GM12874 (cell line): Measurements from ENCODE around the gene PEMT.

ENCODE experiments used
- CTCF ChIP-seq: IDR thresholded peaks from 2 replicates; pipeline ENCODE4 v1.5.1; 2011; ENCODE audit warnings: low read depth, mild to moderate bottlenecking, control low read depth, low read length, moderate library complexity; ENCODE audit not compliant: insufficient read depth

PEMT gene

GRCh38 chr17:17469996-17470395 lies 121.5 kb downstream of the PEMT start:
- TF ChIP-seq CTCF = no peak

DNA sequence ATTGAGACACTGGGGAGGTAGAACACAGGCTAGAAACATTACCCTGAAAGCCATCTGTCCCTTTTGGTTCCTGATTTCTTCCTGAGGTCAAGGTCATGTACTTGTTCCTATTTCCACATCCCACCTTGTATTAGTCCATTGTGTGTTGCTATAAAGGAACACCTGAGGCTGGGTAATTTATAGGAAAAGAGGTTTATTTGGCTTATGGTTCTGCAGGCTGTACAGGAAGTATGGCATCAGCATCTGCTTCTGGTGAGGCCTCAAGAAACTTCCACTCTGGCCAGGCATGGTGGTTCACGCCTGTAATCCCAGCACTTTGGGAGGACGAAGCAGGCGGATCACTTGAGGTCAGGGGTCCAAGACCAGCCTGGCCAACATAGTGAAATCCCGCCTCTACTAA lies 122.2 kb downstream of the PEMT start:
- no peak for TF ChIP-seq CTCF

GRCh38 chr17:17468217-17469010 lies 123.1 kb downstream of the PEMT start:
- no peak for TF ChIP-seq CTCF

GRCh38 chr17:17467720-17468119 lies 123.8 kb downstream of the PEMT start:
- no peak for TF ChIP-seq CTCF

DNA sequence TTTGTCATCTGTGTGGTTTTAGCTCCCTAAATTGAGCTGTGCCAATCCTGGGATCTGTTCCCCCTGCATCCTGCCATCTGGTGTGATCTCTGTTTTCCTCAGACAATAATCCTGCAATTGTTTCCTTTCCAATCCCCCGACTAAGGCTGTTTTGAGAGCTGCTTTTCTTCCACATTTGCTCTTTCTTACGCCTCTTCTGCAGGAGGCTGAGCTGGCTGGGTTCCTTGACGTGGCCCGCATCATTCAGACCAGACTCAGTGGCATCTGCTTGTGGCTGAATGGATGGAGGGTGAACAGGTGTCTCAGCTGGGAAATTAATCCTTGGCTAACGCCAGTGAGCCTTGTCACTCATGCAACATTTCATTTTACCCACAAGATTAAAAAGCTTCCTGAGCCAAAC lies 124.5 kb downstream of the PEMT start:
- TF ChIP-seq CTCF = no peak

DNA sequence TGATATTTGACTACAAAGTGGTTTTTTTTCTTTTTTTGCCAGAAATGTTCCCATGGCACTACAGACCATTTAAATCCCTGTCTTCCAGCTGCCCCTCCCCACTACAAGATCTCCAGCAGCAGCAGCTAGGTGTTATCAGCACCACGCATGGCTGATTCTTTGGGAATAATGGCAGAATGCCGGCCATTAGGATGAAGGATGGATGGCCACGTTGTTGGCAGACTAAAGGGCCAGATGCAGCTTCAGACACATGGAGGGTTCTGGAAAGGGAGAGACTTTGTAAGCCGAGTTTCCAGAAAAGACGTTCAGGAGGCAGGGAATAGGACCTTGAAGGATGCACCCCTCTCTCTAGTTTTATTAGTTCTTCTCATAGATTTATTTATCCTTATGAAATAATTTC lies 125.0 kb downstream of the PEMT start:
- TF ChIP-seq CTCF = no peak

DNA sequence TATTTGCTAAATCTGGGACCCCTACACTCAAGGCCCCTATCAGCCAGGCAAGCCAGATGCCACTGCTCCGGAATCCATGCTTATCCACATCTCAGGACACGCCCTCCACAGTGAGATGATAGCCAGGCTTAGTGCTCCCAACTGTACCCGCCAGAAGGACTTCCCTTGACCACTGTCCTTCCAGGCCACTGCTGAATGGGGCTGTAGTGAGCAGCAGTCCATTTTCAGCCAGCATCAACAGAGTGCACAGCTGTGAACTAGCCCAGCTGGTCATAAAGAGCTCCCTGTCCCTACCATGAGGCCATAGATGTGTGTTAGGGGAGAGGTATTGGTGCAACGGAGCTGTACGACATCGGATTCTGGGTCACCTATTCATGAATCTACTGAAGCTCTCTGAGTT lies 127.7 kb downstream of the PEMT start:
- TF ChIP-seq CTCF = no peak
